ENCODE results near the gene SENP1.

- no peak for TF ChIP-seq EZH2phosphoT487 (IDR thresholded peaks at IDR 0.05; ENCODE audit: borderline replicate concordance)
- TF ChIP-seq CTCF (conservative IDR thresholded peaks at IDR 0.05; ENCODE audit: low read length): no peak
These were observed 100.2 kb downstream of the SENP1 start for GRCh38 chr12:48005750-48006021.

All from Loucy (cell line).